ENCODE data around the gene HBB.

HBB gene

GRCh38 chr11:5224538-5225479 is 2.1 kb downstream of the HBB start:
- no peak for DNase-seq

GRCh38 chr11:5223686-5224085 is 3.2 kb downstream of the HBB start:
- no peak for DNase-seq

- no peak for DNase-seq
These were observed 3.7 kb downstream of the HBB start for GRCh38 chr11:5223146-5223545.

GRCh38 chr11:5210376-5210885 is 16.4 kb downstream of the HBB start:
- no peak for DNase-seq

GRCh38 chr11:5204787-5205186 is 22.1 kb downstream of the HBB start:
- peak in 2 of 3 experiments; percentile 2 to 56 for DNase-seq

- no peak for DNase-seq
These were observed 23.5 kb downstream of the HBB start for GRCh38 chr11:5203366-5203765.

- DNase-seq = no peak
These were observed 26.3 kb downstream of the HBB start, which contains the start of gene OR51V1 for GRCh38 chr11:5200582-5200981. Gene OR51V1, minus strand, starts transcription at chr11:5200682. Its CDS starts 0 bp downstream, at chr11:5200682.

GRCh38 chr11:5198285-5198684 is 28.6 kb downstream of the HBB start:
- no peak for DNase-seq

- no peak for DNase-seq
These were observed 29.3 kb downstream of the HBB start for GRCh38 chr11:5197536-5197935.

GRCh38 chr11:5196731-5197130 is 30.1 kb downstream of the HBB start:
- DNase-seq = no peak

- DNase-seq = no peak
These were observed 30.8 kb downstream of the HBB start for GRCh38 chr11:5196067-5196466.

- DNase-seq = no peak
These were observed 34.1 kb downstream of the HBB start for GRCh38 chr11:5192738-5193137.

GRCh38 chr11:5188201-5188600 is 38.7 kb downstream of the HBB start:
- DNase-seq = no peak

GRCh38 chr11:5178046-5178837 is 48.6 kb downstream of the HBB start:
- no peak for DNase-seq
